Erythroblast (primary cell): Measurements from ENCODE around the gene LRP1-AS.

Source experiments
- DNase-seq, 2 experiments: peaks; one replicate each; lab custom pipeline; 2025; lab: John Stamatoyannopoulos, UW
- GATA1 ChIP-seq: IDR thresholded peaks from 2 replicates; pipeline ENCODE4 v1.6.1; 2011; ENCODE audit warnings: low read depth, mild to moderate bottlenecking, control low read depth, low read length, moderate library complexity
- POLR2A ChIP-seq: IDR thresholded peaks from 2 replicates; pipeline ENCODE4 v1.6.1; 2011; ENCODE audit warnings: mild to moderate bottlenecking, low read length

LRP1-AS gene

GRCh38 chr12:57175428-57176138 lies 28.2 kb upstream of the LRP1-AS start:
- no peak for TF ChIP-seq GATA1
- TF ChIP-seq POLR2A, result no peak

DNA sequence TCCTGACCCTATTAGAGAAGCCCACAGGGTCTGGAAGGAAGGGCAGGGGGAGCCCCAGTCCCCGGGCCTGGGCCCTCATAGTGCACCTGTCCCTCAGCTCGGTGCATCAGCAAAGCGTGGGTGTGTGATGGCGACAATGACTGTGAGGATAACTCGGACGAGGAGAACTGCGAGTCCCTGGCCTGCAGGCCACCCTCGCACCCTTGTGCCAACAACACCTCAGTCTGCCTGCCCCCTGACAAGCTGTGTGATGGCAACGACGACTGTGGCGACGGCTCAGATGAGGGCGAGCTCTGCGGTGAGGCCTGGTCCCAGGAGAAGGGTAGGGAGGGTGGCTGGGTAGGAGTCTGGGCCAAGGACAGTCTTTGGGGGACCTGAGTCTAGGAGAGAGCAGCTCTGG lies 26.3 kb upstream of the LRP1-AS start:
- DNase-seq, result no peak
- TF ChIP-seq POLR2A, result no peak
- TF ChIP-seq GATA1, result no peak

More at GRCh38 chr12:57175428-57176138, 28.2 kb upstream of the LRP1-AS start:
- DNase-seq, result peak; percentile 77 to 84

DNA sequence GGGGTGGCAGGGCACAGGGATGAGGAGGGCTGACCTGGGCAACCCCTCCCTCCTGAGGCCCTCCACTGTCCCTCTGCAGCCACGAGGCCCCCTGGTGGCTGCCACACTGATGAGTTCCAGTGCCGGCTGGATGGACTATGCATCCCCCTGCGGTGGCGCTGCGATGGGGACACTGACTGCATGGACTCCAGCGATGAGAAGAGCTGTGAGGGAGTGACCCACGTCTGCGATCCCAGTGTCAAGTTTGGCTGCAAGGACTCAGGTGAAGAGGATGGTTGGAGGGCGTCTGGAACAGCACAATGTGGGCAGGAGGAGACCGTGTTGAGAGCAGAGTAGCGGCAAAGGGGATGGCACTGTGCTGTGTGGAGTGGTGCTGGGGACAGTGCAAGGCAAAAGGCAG lies 25.7 kb upstream of the LRP1-AS start:
- DNase-seq, result peak; percentile 43 to 52
- no peak for TF ChIP-seq POLR2A
- no peak for TF ChIP-seq GATA1

GRCh38 chr12:57171668-57172067 lies 24.2 kb upstream of the LRP1-AS start:
- no peak for TF ChIP-seq GATA1
- TF ChIP-seq POLR2A, result no peak
- DNase-seq, result no peak

DNA sequence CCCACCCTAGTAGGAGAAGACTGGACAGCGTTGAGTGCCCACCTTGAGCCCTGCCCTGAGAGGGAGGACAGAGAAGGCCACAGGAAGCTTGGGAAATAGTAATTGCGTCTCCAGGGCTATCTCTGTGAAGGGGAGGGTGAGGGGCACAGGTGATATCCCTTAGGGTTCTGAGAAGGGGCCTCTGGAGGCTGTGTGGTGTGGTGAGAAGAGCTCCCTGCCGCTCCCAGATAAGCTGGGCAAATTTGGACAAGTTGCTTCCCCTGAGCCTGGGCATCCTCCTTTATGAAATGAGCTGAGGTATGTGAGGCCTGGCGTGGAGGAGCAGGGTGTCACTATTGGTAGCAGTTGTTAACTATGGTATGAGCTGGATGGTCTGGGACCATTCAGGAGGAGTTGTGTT lies 23.5 kb upstream of the LRP1-AS start:
- DNase-seq, result no peak
- TF ChIP-seq GATA1, result no peak
- no peak for TF ChIP-seq POLR2A

GRCh38 chr12:57170408-57170807 lies 23.0 kb upstream of the LRP1-AS start:
- no peak for DNase-seq
- TF ChIP-seq POLR2A, result no peak
- TF ChIP-seq GATA1, result no peak

DNA sequence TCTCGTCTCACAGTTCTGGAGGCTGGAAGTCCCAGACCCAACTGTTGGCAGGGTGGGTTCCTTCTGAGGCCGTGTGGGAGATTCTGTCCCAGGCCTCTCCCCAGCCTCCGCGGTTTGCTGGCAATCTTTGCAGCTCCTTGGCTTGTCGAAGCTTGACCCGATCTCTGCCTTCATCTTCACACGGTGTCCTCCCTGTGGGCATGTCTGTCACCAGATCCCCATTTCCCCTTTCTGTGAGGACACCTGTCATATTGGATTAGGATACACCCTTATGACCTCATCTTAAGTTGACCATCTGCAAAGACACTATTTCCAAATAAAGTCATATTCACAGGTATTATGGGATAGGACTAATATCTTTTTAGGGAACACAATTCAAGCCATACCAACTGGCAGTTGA lies 22.6 kb upstream of the LRP1-AS start:
- TF ChIP-seq GATA1, result no peak
- no peak for TF ChIP-seq POLR2A
- no peak for DNase-seq

GRCh38 chr12:57169046-57169795 lies 21.8 kb upstream of the LRP1-AS start:
- TF ChIP-seq POLR2A, result no peak
- no peak for TF ChIP-seq GATA1
- no peak for DNase-seq

- DNase-seq, result no peak
- no peak for TF ChIP-seq GATA1
- TF ChIP-seq POLR2A, result no peak
Measured at GRCh38 chr12:57168058-57168457, 20.6 kb upstream of the LRP1-AS start.

DNA sequence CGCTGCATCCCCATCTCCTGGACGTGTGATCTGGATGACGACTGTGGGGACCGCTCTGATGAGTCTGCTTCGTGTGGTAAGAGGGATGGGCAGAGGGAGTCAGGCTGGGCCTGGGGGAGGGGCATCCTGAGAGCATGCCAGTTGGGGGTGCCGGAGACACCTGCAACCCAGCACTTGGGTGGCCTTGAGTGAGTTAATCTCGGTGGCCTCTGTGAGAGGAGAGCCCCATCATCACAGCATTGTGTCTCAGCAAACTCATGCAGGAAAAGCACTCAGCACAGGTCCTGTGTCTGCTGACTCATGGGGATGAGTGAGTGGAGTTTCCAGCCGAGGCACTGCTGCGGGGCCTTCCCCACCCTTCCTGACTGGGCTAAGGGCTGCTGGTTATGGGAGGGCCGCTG lies 19.6 kb upstream of the LRP1-AS start:
- DNase-seq, result peak in 1 of 2 experiments; percentile 48
- TF ChIP-seq POLR2A (no peak), GATA1 (no peak)

DNA sequence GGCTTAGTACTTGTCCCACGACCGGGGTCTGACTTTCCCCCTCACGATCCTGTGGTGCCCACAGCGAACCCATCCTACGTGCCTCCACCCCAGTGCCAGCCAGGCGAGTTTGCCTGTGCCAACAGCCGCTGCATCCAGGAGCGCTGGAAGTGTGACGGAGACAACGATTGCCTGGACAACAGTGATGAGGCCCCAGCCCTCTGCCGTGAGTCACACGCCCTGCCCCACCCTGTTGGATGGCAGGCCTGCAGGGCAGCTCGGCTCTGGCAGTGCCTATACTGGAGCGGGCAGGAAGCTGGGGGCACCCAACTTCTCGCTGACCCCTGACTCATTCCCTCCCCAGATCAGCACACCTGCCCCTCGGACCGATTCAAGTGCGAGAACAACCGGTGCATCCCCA lies 18.3 kb upstream of the LRP1-AS start:
- TF ChIP-seq GATA1 (no peak), POLR2A (no peak)
- no peak for DNase-seq

- DNase-seq, result no peak
- no peak for TF ChIP-seq POLR2A
- no peak for TF ChIP-seq GATA1
Measured at GRCh38 chr12:57164966-57165625, 17.7 kb upstream of the LRP1-AS start.

GRCh38 chr12:57164454-57164853 lies 17.0 kb upstream of the LRP1-AS start:
- TF ChIP-seq GATA1 (no peak), POLR2A (no peak)
- no peak for DNase-seq
